Measurements from ENCODE around the gene ITGB3.

GRCh38 chr17:47253541-47254402, at the start of gene ITGB3:
- TF ChIP-seq CTCF (IDR thresholded peaks at IDR 0.05) (peak; percentile 24 to 74 (median 58)), POLR2A (IDR thresholded peaks at IDR 0.05) (peak; percentile 29 to 85)

Measured in uterus (tissue), 2 donors.